Esophagus squamous epithelium (tissue), 4 donors: ENCODE data around the gene SRGAP3.

Experiments
- POLR2A ChIP-seq, 4 donors: fragments of 450-650 bp; IDR thresholded peaks; one replicate each; pipeline ENCODE4 v1.6.1; 2017; ENCODE audit warnings: antibody characterized with exemption in 4 of 4, mild to moderate bottlenecking in 4 of 4, moderate library complexity in 3 of 4
- TF ChIP-seq, protein P1 (sequence below), 6 experiments: fragments of 450-650 bp in 4 of 6; fragments of 200-600 bp in 2 of 6; sonication (generic) in 2 of 6; IDR thresholded peaks; one replicate each; pipeline ENCODE4 v1.5.1; 2016 to 2019; ENCODE audit warnings: antibody characterized with exemption in 6 of 6, mild to moderate bottlenecking in 4 of 6, moderate library complexity in 4 of 6

DNA sequence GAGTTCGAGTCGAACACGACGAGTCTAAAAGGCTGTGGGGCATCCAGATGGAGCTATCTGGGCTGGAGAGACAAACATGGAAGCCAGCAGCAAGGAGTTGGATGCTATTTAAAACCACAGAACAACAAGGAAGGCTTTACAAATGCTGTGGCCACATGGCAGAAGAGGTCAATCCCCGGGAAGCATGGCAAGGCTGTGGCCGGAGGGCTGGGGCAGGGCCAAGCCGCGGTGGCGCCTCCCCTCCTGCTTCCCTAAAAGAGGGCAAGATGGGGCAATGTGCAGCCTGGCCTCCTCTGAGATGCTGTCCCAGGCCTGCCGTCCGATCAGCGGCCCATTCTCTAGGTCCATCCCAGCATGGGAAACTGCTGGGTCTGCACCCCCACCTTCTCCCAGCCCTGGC lies 139.1 kb downstream of the SRGAP3 start:
- TF ChIP-seq, protein P1, sequence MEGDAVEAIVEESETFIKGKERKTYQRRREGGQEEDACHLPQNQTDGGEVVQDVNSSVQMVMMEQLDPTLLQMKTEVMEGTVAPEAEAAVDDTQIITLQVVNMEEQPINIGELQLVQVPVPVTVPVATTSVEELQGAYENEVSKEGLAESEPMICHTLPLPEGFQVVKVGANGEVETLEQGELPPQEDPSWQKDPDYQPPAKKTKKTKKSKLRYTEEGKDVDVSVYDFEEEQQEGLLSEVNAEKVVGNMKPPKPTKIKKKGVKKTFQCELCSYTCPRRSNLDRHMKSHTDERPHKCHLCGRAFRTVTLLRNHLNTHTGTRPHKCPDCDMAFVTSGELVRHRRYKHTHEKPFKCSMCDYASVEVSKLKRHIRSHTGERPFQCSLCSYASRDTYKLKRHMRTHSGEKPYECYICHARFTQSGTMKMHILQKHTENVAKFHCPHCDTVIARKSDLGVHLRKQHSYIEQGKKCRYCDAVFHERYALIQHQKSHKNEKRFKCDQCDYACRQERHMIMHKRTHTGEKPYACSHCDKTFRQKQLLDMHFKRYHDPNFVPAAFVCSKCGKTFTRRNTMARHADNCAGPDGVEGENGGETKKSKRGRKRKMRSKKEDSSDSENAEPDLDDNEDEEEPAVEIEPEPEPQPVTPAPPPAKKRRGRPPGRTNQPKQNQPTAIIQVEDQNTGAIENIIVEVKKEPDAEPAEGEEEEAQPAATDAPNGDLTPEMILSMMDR (IDR thresholded peaks at IDR 0.05): no peak
- TF ChIP-seq POLR2A (IDR thresholded peaks at IDR 0.05): no peak
